Left lung (tissue), 10 donors: ENCODE measurements around the gene C2orf68. TPM values are rescaled to one million over a fixed set of nuclear protein-coding genes. Genes with fewer than 3 reads are reported as not detected.

Source experiments
- ATAC-seq: fragments of 200-7000 bp; cut with Tn5 transposase; one replicate; pipeline ENCODE4 v1.9.1; 2020; ENCODE audit warnings: moderate library complexity
- DNase-seq, 4 donors: peaks; one replicate each; pipeline ENCODE4 v3.0.0-alpha.2; 2013 to 2020
- H3K27ac ChIP-seq, 2 donors: fragments of 200-600 bp; sonication (generic) in 1 of 2; one replicate each; pipeline versions ENCODE4 v1.5.0 to v1.8.0; 2020 to 2021
- H3K27me3 ChIP-seq, 2 donors: fragments of 200-600 bp; sonication (generic) in 1 of 2; one replicate each; pipeline versions ENCODE4 v1.5.0 to v1.8.0; 2020 to 2021
- H3K36me3 ChIP-seq, 2 donors: fragments of 200-600 bp; sonication (generic) in 1 of 2; one replicate each; pipeline versions ENCODE4 v1.5.0 to v1.8.0; 2020 to 2021
- H3K4me1 ChIP-seq, 2 donors: fragments of 200-600 bp; one replicate each; pipeline ENCODE4 v1.8.0; 2021
- H3K4me3 ChIP-seq, 2 donors: fragments of 200-600 bp; sonication (generic) in 1 of 2; one replicate each; pipeline versions ENCODE4 v1.5.0 to v1.8.0; 2020 to 2021; ENCODE audit warnings: mild to moderate bottlenecking in 1 of 2
- H3K9me3 ChIP-seq, 2 donors: fragments of 200-600 bp; sonication (generic) in 1 of 2; one replicate each; pipeline versions ENCODE4 v1.5.0 to v1.8.0; 2020 to 2021
- intact Hi-C, 2 donors: fragments of 100-400 bp; cut with DNase I; formaldehyde crosslinking; loops; one replicate each; pipeline versions ENCODE4 v1.11.2 to v1.14.2; 2022
- polyA plus RNA-seq, 6 donors: library from polyadenylated mRNA; unstranded; fragments of 120-200 nt; gene quantifications; one replicate each; pipeline ENCODE4 v1.2.1, GENCODE V29; 2013; ENCODE audit not compliant: insufficient read length in 6 of 6
- total RNA-seq, 2 donors: library from RNA; stranded (reverse); fragmentation: NEBNext Ultra II Directional; extraction: Animal tissue kit (Norgen Biotek cat#: 25700); gene quantifications; one replicate each; pipeline ENCODE4 v1.2.1, GENCODE V29; 2021
- TF ChIP-seq, protein P1 (sequence below), 2 donors: fragments of 200-600 bp; sonication (generic) in 1 of 2; IDR thresholded peaks; one replicate each; pipeline versions ENCODE4 v1.5.0 to v1.8.0; 2021; ENCODE audit warnings: antibody characterized with exemption in 2 of 2
- donor health status: DM: no; HTN: yes; CAD: no.
- donor health status: DM: no; HTN: no; CAD: no.

The C2orf68 gene
- total and polyA plus RNA-seq, 8 donors = 37.0 to 79.0 (median 72.5) TPM

GRCh38 chr2:85590950-85591349 lies 20.9 kb downstream of the C2orf68 start:
- Histone ChIP-seq H3K27ac (peak overlapping the region; percentile 89 to 92), H3K27me3 (no peaks in the 10 kb centered on the region), H3K4me3 (no peak overlapping the region), H3K36me3 (no peaks in the 10 kb centered on the region), H3K9me3 (no peaks in the 10 kb centered on the region), H3K4me1 (peaks cover 59 to 79% of the 10 kb centered on the region in 2 donors)
- ATAC-seq = no peak
- intact Hi-C loops = no loop called here
- TF ChIP-seq, protein P1, sequence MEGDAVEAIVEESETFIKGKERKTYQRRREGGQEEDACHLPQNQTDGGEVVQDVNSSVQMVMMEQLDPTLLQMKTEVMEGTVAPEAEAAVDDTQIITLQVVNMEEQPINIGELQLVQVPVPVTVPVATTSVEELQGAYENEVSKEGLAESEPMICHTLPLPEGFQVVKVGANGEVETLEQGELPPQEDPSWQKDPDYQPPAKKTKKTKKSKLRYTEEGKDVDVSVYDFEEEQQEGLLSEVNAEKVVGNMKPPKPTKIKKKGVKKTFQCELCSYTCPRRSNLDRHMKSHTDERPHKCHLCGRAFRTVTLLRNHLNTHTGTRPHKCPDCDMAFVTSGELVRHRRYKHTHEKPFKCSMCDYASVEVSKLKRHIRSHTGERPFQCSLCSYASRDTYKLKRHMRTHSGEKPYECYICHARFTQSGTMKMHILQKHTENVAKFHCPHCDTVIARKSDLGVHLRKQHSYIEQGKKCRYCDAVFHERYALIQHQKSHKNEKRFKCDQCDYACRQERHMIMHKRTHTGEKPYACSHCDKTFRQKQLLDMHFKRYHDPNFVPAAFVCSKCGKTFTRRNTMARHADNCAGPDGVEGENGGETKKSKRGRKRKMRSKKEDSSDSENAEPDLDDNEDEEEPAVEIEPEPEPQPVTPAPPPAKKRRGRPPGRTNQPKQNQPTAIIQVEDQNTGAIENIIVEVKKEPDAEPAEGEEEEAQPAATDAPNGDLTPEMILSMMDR (IDR thresholded peaks at IDR 0.05) = no peak
- DNase-seq = no peak

DNA sequence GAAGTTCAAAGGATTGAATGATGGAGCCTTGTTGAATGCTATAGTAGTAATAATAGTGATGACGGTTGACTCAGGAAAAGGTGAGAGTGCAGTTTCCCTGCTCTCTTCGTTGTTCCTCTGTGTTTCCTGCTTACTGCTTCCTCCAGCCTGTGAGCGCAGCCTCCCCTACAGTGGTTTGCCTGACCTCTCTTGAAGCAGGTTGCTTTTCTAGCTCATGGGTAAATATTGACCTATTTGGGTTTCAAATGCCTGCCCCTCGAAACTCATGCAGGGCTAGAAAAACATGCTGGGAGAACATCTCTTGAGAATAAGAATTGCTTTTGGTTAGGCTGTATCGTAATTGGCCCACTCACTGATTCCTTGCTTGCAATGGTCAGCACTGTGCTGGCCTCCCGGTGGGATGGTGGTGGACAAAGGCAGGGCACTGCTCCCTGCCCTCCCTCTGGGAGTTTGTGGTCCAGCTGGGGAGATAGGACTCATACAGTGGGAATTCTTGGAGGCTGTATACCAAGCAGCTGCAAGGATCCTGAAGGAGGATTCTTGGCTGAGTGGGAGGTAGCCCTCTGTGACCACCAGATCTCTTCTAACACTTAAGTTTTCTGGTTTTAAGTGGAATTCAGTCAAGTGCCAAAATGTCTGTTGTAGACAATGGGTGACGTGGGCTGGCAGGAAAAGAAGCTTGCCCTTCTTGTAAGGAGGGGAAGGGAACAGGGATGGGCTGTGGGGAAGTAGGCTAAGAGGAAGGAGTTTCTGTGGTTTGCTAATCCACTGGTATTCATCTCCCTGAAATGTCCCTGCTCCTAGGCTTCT lies 21.7 kb downstream of the C2orf68 start:
- Histone ChIP-seq H3K27ac (peak overlapping the region; percentile 89 to 92), H3K27me3 (no peaks in the 10 kb centered on the region), H3K9me3 (no peaks in the 10 kb centered on the region), H3K4me1 (peaks cover 67 to 87% of the 10 kb centered on the region in 2 donors), H3K4me3 (no peak overlapping the region), H3K36me3 (no peaks in the 10 kb centered on the region)
- TF ChIP-seq, protein P1 (IDR thresholded peaks at IDR 0.05) = no peak
- DNase-seq = peak in 2 of 4 donors; percentile 71 to 73
- intact Hi-C loops = no loop called here
- peak; percentile 66 for ATAC-seq

DNA sequence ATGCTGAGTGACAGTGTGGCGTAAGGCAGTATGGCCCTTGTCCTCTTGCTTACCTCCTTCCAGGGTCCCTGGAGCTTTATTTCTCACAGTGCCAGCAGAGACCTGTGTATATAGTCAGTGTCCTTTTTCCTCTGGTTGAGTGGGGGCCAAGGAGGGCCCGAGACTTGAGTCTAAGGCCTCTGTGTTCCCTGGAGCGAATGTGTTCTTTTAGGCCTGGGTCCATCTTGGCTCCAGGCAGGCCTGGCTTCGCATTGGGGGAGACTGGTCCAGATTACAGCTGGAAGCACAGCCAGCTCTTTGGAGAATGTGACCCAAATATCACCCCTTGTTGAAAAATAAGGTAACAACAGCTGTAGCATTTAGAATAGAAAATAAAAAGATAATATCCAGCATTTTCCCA lies 22.7 kb downstream of the C2orf68 start:
- ATAC-seq = no peak
- Histone ChIP-seq H3K9me3 (no peaks in the 10 kb centered on the region), H3K27me3 (no peaks in the 10 kb centered on the region), H3K4me1 (peaks cover 63 to 89% of the 10 kb centered on the region in 2 donors), H3K27ac (peak overlapping the region; percentile 89 to 92), H3K4me3 (no peak overlapping the region), H3K36me3 (no peaks in the 10 kb centered on the region)
- TF ChIP-seq, protein P1 (IDR thresholded peaks at IDR 0.05) = no peak
- peak in 1 of 4 donors; percentile 55 for DNase-seq
- intact Hi-C loops = no loop called here

DNA sequence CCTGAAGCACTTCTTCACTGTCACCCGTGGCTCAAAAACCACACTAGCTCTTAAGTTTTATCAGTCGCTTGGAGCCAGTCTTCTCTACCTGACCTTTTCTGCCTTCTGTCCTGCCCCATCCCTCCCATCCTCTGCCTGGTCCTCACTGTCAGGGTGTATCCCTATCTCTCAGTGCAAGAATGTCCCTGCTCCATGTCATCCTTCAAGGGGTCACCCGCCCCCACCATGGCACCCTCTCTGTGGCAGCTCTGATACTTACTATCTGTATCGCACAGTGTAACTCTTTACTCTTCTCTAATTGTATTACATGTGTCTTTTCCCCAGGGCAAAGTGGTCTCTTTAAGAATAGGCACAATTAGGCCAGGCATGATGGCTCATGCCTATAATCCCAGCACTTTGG lies 23.2 kb downstream of the C2orf68 start:
- TF ChIP-seq, protein P1 (IDR thresholded peaks at IDR 0.05) = no peak
- no peak overlapping the region for H3K4me3 ChIP-seq
- H3K36me3 ChIP-seq = no peaks in the 10 kb centered on the region
- no peak for ATAC-seq
- no peak for DNase-seq
- intact Hi-C loops = no loop called here
- no peaks in the 10 kb centered on the region for H3K9me3 ChIP-seq
- H3K27me3 ChIP-seq = no peaks in the 10 kb centered on the region
- H3K27ac ChIP-seq = peak overlapping the region; percentile 89 to 92
- H3K4me1 ChIP-seq = peaks cover 63 to 89% of the 10 kb centered on the region in 2 donors

DNA sequence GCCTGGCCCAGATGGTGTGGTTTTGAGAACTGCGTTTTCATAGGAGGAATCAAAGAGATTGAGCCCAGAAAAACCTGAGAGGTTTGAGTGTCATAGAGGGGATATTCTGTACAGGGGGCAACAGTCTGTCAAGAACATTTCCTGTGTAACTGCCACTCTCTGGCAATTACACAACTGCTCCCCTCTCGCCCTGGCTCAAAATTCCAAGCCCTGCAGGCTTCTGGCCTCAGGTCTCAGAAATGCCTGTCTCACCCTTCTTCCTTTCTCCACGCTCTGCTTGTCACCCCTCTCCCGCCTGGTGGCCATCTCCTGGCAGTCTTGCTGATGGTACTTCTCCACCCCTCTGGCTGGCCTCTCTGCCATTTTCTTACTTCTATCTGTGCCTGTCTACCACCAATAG lies 23.6 kb downstream of the C2orf68 start:
- H3K9me3 ChIP-seq = no peaks in the 10 kb centered on the region
- ATAC-seq (no peak), DNase-seq (no peak)
- peak overlapping the region; percentile 89 to 92 for H3K27ac ChIP-seq
- H3K27me3 ChIP-seq = no peaks in the 10 kb centered on the region
- intact Hi-C loops = no loop called here
- peaks cover 63 to 93% of the 10 kb centered on the region in 2 donors for H3K4me1 ChIP-seq
- no peak overlapping the region for H3K4me3 ChIP-seq
- TF ChIP-seq, protein P1 (IDR thresholded peaks at IDR 0.05) = no peak
- no peaks in the 10 kb centered on the region for H3K36me3 ChIP-seq
